Activated CD8-positive, alpha-beta T cell treated with anti-CD3 and anti-CD28 coated beads for 36 hours (primary cell): Measurements from ENCODE around the gene STAU1. TPM values are rescaled to one million over a fixed set of nuclear protein-coding genes. Genes with fewer than 3 reads are reported as not detected.
"Not testable (repeated sequence)": the region's sequence is repeated elsewhere in the genome, so short reads cannot be mapped to it uniquely, and the experiment has no call there.

Experiments used
- ATAC-seq: fragments of 200-7000 bp; cut with Tn5 transposase; one replicate; pipeline ENCODE4 v1.10.0; 2021; ENCODE audit warnings: mild to moderate bottlenecking, moderate library complexity
- CTCF ChIA-PET: fragments of 350-600 bp; sonication (Branson Sonifier 250); formaldehyde crosslinking; loops from one replicate; lab custom pipeline; 2021; ENCODE audit warnings: antibody characterized with exemption; lab: Charles Lee
- POLR2A ChIA-PET: fragments of 350-600 bp; sonication (Branson Sonifier 250); formaldehyde crosslinking; loops from one replicate; lab custom pipeline; 2021; ENCODE audit warnings: antibody characterized with exemption; lab: Charles Lee
- DNase-seq: peaks from one replicate; pipeline ENCODE4 v3.0.0-alpha.2; 2020
- H3K27ac Mint-ChIP-seq: one replicate; pipeline ENCODE4 v1.8.0; 2021; ENCODE audit warnings: mild to moderate bottlenecking, mixed read lengths
- H3K27me3 Mint-ChIP-seq: one replicate; pipeline ENCODE4 v1.8.0; 2021; ENCODE audit warnings: mixed read lengths
- H3K36me3 Mint-ChIP-seq: one replicate; pipeline ENCODE4 v1.8.0; 2021; ENCODE audit warnings: low read depth, mixed read lengths
- H3K4me1 Mint-ChIP-seq: one replicate; pipeline ENCODE4 v1.8.0; 2021; ENCODE audit warnings: low read depth, mixed read lengths
- H3K4me3 Mint-ChIP-seq: one replicate; pipeline ENCODE4 v1.8.0; 2021; ENCODE audit warnings: mild to moderate bottlenecking, moderate library complexity, mixed read lengths
- H3K9me3 Mint-ChIP-seq: one replicate; pipeline ENCODE4 v1.8.0; 2021; ENCODE audit warnings: mixed read lengths
- CTCF ChIP-seq: fragments of 200-600 bp; IDR thresholded peaks from one replicate; pipeline ENCODE4 v1.8.0; 2022; ENCODE audit warnings: antibody characterized with exemption, mild to moderate bottlenecking
- intact Hi-C: fragments of 100-400 bp; cut with micrococcal nuclease; formaldehyde crosslinking; loops from one replicate; pipeline ENCODE4 v1.10.0; 2022
- total RNA-seq, 2 experiments: library from RNA; stranded (reverse); gene quantifications; one replicate each; pipeline ENCODE4 v1.2.3, GENCODE V29; 2021

Gene STAU1
- total RNA-seq, 2 experiments from 2014 or later = 57.7 to 60.1 TPM

- no peak for TF ChIP-seq CTCF
- Mint-ChIP-seq H3K27me3 (no peaks in the 10 kb centered on the region), H3K4me1 (no peaks in the 10 kb centered on the region), H3K4me3 (no peak overlapping the region), H3K9me3 (no peaks in the 10 kb centered on the region), H3K36me3 (no peaks in the 10 kb centered on the region), H3K27ac (no peak overlapping the region)
- ATAC-seq (no peak), DNase-seq (no peak)
- POLR2A ChIA-PET = no interaction called here
- CTCF ChIA-PET = interaction anchor here (2.0 kb wide), 1 partner anchor 18 kb away, joined by 10 read pairs; no protein-coding TSS in a partner anchor
- intact Hi-C loops = no loop called here
Observed at GRCh38 chr20:49199729-49200293, 11.7 kb upstream of the STAU1 start.

GRCh38 chr20:49192944-49193518 lies 4.9 kb upstream of the STAU1 start:
- ChIA-PET POLR2A (interaction anchor here (0.7 kb wide), 1 partner anchor 147 kb away, joined by 3 read pairs; the partner anchor contains the start of gene CSE1L), CTCF (interaction anchor here (1.2 kb wide), 1 partner anchor 24 kb away, joined by 9 read pairs; no protein-coding TSS in a partner anchor)
- not testable (repeated sequence) for H3K27me3 Mint-ChIP-seq

GRCh38 chr20:49187330-49187850 lies 744 bp downstream of the STAU1 start:
- intact Hi-C loops = no loop called here
- peaks cover 39% of the 10 kb centered on the region for H3K4me1 Mint-ChIP-seq
- peak overlapping the region; percentile 95 for H3K27ac Mint-ChIP-seq
- DNase-seq = peak; percentile 47
- ATAC-seq = peak; percentile 18
- TF ChIP-seq CTCF = no peak
- POLR2A ChIA-PET = interaction anchor here (0.7 to 2.0 kb wide), 15 partner anchors 8 to 447 kb away, joined by 3 to 13 read pairs (median 4); partner anchors contain the start of gene CSE1L
- H3K27me3 Mint-ChIP-seq = no peaks in the 10 kb centered on the region
- CTCF ChIA-PET = interaction anchor here (1.0 to 5.6 kb wide), 4 partner anchors 8 to 55 kb away, joined by 3 to 36 read pairs (median 4); no protein-coding TSS in a partner anchor
- H3K36me3 Mint-ChIP-seq = peaks cover 16% of the 10 kb centered on the region
- H3K4me3 Mint-ChIP-seq = peak overlapping the region; percentile 89
- H3K9me3 Mint-ChIP-seq = no peaks in the 10 kb centered on the region

More at GRCh38 chr20:49192944-49193518, 4.9 kb upstream of the STAU1 start:
- H3K27ac Mint-ChIP-seq, H3K4me3 Mint-ChIP-seq, DNase-seq, ATAC-seq, H3K4me1 Mint-ChIP-seq, H3K36me3 Mint-ChIP-seq, H3K9me3 Mint-ChIP-seq, intact Hi-C loops: not testable (repeated sequence)

GRCh38 chr20:49186535-49187329 lies 1.4 kb downstream of the STAU1 start:
- peak; percentile 87 for DNase-seq
- CTCF ChIA-PET = interaction anchor here (1.5 to 5.6 kb wide), 2 partner anchors 30 to 54 kb away, joined by 4 to 36 read pairs; no protein-coding TSS in a partner anchor
- H3K4me3 Mint-ChIP-seq = peak overlapping the region; percentile 89
- H3K4me1 Mint-ChIP-seq = peaks cover 45% of the 10 kb centered on the region
- intact Hi-C loops = no loop called here
- H3K36me3 Mint-ChIP-seq = peaks cover 16% of the 10 kb centered on the region
- no peaks in the 10 kb centered on the region for H3K9me3 Mint-ChIP-seq
- peak overlapping the region; percentile 95 for H3K27ac Mint-ChIP-seq
- peak; percentile 52 for ATAC-seq
- TF ChIP-seq CTCF = no peak
- no peaks in the 10 kb centered on the region for H3K27me3 Mint-ChIP-seq
- POLR2A ChIA-PET = interaction anchor here (0.8 to 2.0 kb wide), 12 partner anchors 11 to 447 kb away, joined by 3 to 13 read pairs (median 4); partner anchors contain the start of gene CSE1L
